Keratinocyte (primary cell): Measurements from ENCODE around the gene FCSK. TPM values are rescaled to one million over a fixed set of nuclear protein-coding genes. Genes with fewer than 3 reads are reported as not detected.
A peak's percentile ranks its signal among the peaks of the same experiment; 100 is the strongest.

ENCODE experiments used
- DNase-seq: peaks from one replicate; pipeline ENCODE4 v3.0.0-alpha.2; 2011; ENCODE audit warnings: low read depth, missing footprints, low spot score
- FAIRE-seq: peaks from 2 replicates; lab custom pipeline; 2011; peaks lifted over from hg19 to GRCh38; lab: Jason Lieb, UNC
- H2AFZ ChIP-seq: 2 replicates; pipeline ENCODE4 v1.6.0; 2012; ENCODE audit warnings: low read length, control low read depth, inconsistent platforms; ENCODE audit not compliant: control insufficient read depth
- H3K27ac ChIP-seq: 2 replicates; pipeline ENCODE4 v1.5.1; 2011; ENCODE audit warnings: low read length; ENCODE audit not compliant: control insufficient read depth, insufficient read depth
- H3K27me3 ChIP-seq: 3 replicates; pipeline ENCODE4 v1.6.0; 2011; ENCODE audit warnings: low read length; ENCODE audit not compliant: control insufficient read depth, insufficient read depth; ENCODE audit errors: extremely low read depth
- H3K36me3 ChIP-seq, 2 experiments: 2 replicates in 1 of 2; 3 replicates in 1 of 2; pipeline ENCODE4 v1.5.1; 2011; ENCODE audit warnings: low read length in 2 of 2, mild to moderate bottlenecking in 1 of 2; ENCODE audit not compliant: control insufficient read depth in 2 of 2, insufficient read depth in 2 of 2; ENCODE audit errors: extremely low read depth in 1 of 2
- H3K4me1 ChIP-seq: 3 replicates; pipeline ENCODE4 v1.5.1; 2011; ENCODE audit warnings: low read length; ENCODE audit not compliant: control insufficient read depth, insufficient read depth; ENCODE audit errors: extremely low read depth
- H3K4me2 ChIP-seq: 3 replicates; pipeline ENCODE4 v1.6.0; 2011; ENCODE audit warnings: low read depth, low read length; ENCODE audit not compliant: control insufficient read depth, insufficient read depth; ENCODE audit errors: extremely low read depth
- H3K4me3 ChIP-seq, 3 experiments: fragments of 200-600 bp in 1 of 3; sonication (generic) in 1 of 3; 2 replicates in 2 of 3; 3 replicates in 1 of 3; pipeline ENCODE4 v1.5.1; 2011 to 2016; ENCODE audit warnings: low read length in 3 of 3, mild to moderate bottlenecking in 3 of 3, control low read depth in 2 of 3, inconsistent platforms in 1 of 3, low read depth in 1 of 3, mixed read lengths in 1 of 3, mixed run types in 1 of 3, moderate library complexity in 1 of 3; ENCODE audit not compliant: control insufficient read depth in 2 of 3, insufficient read depth in 2 of 3; ENCODE audit errors: extremely low read depth in 1 of 3
- H3K79me2 ChIP-seq: 2 replicates; pipeline ENCODE4 v1.6.0; 2012; ENCODE audit warnings: low read length; ENCODE audit not compliant: control insufficient read depth, insufficient read depth
- H3K9ac ChIP-seq: 3 replicates; pipeline ENCODE4 v1.6.0; 2011; ENCODE audit warnings: low read length; ENCODE audit not compliant: control insufficient read depth, insufficient read depth; ENCODE audit errors: extremely low read depth
- H3K9me1 ChIP-seq: 3 replicates; pipeline ENCODE4 v1.6.0; 2011; ENCODE audit warnings: low read length; ENCODE audit not compliant: control insufficient read depth, insufficient read depth; ENCODE audit errors: extremely low read depth
- H3K9me3 ChIP-seq: 2 replicates; pipeline ENCODE4 v1.5.1; 2012; ENCODE audit warnings: low read depth, low read length; ENCODE audit not compliant: control insufficient read depth
- H4K20me1 ChIP-seq: 3 replicates; pipeline ENCODE4 v1.6.0; 2011; ENCODE audit warnings: low read length; ENCODE audit not compliant: control insufficient read depth, insufficient read depth; ENCODE audit errors: extremely low read depth
- EZH2 ChIP-seq: IDR thresholded peaks from one replicate; pipeline ENCODE4 v1.6.1; 2012; ENCODE audit warnings: inconsistent platforms, mild to moderate bottlenecking, low read length, moderate library complexity
- dilution Hi-C: fragments of 300-500 bp; cut with MboI; formaldehyde crosslinking; loops from one replicate; pipeline ENCODE4 v1.7.0; 2020; ENCODE audit warnings: low sequenced_read_pairs; ENCODE audit not compliant: extremely low pct_ligation_motif_present
- polyA plus RNA-seq, 5 experiments: library from polyadenylated mRNA; depleted of rRNA in 3 of 5; stranded (reverse) in 3 of 5; stranded (forward) in 1 of 5; unstranded in 1 of 5; fragments of >200 nt; gene quantifications; 1 replicate in 1 of 5; 2 replicates in 3 of 5; 3 replicates in 1 of 5; pipeline versions ENCODE4 v1.2.1 to v1.2.3, GENCODE V29; 2011 to 2012; ENCODE audit warnings: missing spikeins in 2 of 5, low read depth in 1 of 5, low replicate concordance in 1 of 5
- TF ChIP-seq, protein P1 (sequence below), 3 experiments: IDR thresholded peaks in 1 of 3; conservative IDR thresholded peaks in 1 of 3; optimal IDR thresholded peaks in 1 of 3; 2 replicates in 2 of 3; 3 replicates in 1 of 3; pipeline versions ENCODE3 to v1.5.1; 2011; ENCODE audit warnings: low read length in 3 of 3, mild to moderate bottlenecking in 3 of 3, moderate library complexity in 2 of 3, control low read depth in 1 of 3, inconsistent platforms in 1 of 3; ENCODE audit not compliant: insufficient read depth in 2 of 3; ENCODE audit errors: extremely low read depth in 1 of 3

The FCSK gene
- polyA plus RNA-seq, 1 donor (not counting 4 experiments of a cell fraction or from before 2014, with no cell fraction given): 6.5 TPM

DNA sequence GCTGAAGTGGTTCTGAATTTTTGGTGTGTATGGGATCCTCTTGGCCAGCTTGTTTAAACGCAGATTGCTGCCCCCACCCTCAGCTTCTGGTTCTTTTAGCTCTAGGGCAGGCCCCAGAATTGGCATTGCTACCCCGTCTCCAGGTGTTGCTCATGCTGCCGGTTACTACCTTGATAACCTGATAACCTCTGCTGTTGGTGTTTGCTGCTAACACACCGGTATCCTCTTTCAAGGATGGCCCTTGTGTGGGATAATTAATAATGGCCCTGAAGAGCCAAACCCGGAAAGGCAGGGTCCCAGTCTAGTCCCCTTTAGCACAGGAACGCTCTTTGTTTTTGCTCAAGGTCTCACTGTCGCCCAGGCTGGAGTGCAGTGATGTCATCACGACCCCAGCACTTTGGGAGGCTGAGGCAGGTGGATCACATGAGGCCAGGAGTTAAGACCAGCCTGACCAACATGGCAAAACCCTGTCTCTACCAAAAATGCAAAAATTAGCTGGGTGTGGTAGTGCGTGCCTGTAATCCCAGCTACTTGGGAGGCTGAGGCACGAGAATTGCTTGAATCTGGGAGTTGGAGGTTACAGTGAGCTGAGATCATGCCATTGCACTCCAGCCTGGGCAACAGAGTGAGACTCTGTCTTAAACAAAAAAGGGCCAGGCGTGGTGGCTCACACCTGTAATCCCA lies 14.2 kb upstream of the FCSK start:
- Histone ChIP-seq H3K4me2 (peak overlapping the region; percentile 90), H3K36me3 (no peaks in the 10 kb centered on the region), H3K9me1 (no peaks in the 10 kb centered on the region), H3K27ac (no peak overlapping the region), H4K20me1 (no peaks in the 10 kb centered on the region), H3K4me3 (no peak overlapping the region), H3K79me2 (peaks cover 2% of the 10 kb centered on the region), H3K9ac (no peak overlapping the region), H2AFZ (peak overlapping the region; percentile 94), H3K9me3 (no peaks in the 10 kb centered on the region), H3K4me1 (peaks cover 23% of the 10 kb centered on the region), H3K27me3 (no peaks in the 10 kb centered on the region)
- DNase-seq: no peak
- no peak for FAIRE-seq
- TF ChIP-seq EZH2: no peak
- TF ChIP-seq, protein P1, sequence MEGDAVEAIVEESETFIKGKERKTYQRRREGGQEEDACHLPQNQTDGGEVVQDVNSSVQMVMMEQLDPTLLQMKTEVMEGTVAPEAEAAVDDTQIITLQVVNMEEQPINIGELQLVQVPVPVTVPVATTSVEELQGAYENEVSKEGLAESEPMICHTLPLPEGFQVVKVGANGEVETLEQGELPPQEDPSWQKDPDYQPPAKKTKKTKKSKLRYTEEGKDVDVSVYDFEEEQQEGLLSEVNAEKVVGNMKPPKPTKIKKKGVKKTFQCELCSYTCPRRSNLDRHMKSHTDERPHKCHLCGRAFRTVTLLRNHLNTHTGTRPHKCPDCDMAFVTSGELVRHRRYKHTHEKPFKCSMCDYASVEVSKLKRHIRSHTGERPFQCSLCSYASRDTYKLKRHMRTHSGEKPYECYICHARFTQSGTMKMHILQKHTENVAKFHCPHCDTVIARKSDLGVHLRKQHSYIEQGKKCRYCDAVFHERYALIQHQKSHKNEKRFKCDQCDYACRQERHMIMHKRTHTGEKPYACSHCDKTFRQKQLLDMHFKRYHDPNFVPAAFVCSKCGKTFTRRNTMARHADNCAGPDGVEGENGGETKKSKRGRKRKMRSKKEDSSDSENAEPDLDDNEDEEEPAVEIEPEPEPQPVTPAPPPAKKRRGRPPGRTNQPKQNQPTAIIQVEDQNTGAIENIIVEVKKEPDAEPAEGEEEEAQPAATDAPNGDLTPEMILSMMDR (optimal IDR thresholded peaks at IDR 0.05 in 1 of 3, IDR thresholded peaks at IDR 0.05 in 1 of 3, conservative IDR thresholded peaks at IDR 0.05 in 1 of 3; ENCODE audit: extremely low read depth in 1 of 3, insufficient read depth in 2 of 3, low read length in 3 of 3): no peak
- dilution Hi-C loops: no loop called here

DNA sequence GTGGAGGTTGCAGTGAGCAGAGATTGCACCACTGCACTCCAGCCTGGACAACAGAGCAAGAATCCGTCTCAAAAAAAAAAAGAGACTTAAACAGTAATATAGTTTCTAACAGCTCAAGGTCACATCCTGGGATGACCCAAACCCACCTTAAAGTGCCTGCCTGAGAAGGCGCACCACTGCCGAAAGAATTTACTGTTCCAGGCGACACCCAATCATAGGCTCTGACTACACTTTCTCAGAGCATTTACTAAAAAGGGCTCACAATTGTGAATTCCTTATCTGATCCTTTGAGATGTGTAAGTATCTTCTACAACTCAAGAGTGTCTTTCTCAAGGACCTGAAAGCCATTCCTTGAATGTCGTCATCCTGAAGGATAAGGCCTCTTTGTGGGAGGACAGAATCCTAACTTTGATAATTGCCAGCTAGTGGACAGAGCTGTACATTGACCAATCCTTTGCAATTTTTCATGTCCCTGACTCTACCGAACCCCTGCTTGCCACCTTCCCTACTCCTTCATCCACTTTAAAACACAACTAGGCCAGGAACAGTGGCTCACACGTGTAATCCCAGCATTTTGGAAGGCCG lies 12.9 kb upstream of the FCSK start:
- H4K20me1 ChIP-seq: no peaks in the 10 kb centered on the region
- H3K9me3 ChIP-seq: no peaks in the 10 kb centered on the region
- no peak overlapping the region for H3K9ac ChIP-seq
- no peak overlapping the region for H2AFZ ChIP-seq
- dilution Hi-C loops: no loop called here
- peaks cover 2% of the 10 kb centered on the region for H3K79me2 ChIP-seq
- no peaks in the 10 kb centered on the region for H3K36me3 ChIP-seq
- no peak overlapping the region for H3K4me2 ChIP-seq
- H3K27ac ChIP-seq: no peak overlapping the region
- no peaks in the 10 kb centered on the region for H3K9me1 ChIP-seq
- DNase-seq: no peak
- FAIRE-seq: no peak
- no peaks in the 10 kb centered on the region for H3K27me3 ChIP-seq
- no peak overlapping the region for H3K4me3 ChIP-seq
- H3K4me1 ChIP-seq: peaks cover 23% of the 10 kb centered on the region
- TF ChIP-seq EZH2: no peak
- TF ChIP-seq, protein P1 (optimal IDR thresholded peaks at IDR 0.05 in 1 of 3, IDR thresholded peaks at IDR 0.05 in 1 of 3, conservative IDR thresholded peaks at IDR 0.05 in 1 of 3; ENCODE audit: extremely low read depth in 1 of 3, insufficient read depth in 2 of 3, low read length in 3 of 3): no peak
